ENCODE data around the gene KIAA1958. TPM values are rescaled to one million over a fixed set of nuclear protein-coding genes. Genes with fewer than 3 reads are reported as not detected.

KIAA1958 gene
- total and polyA plus RNA-seq, 10 of the 15 experiments (the other 5 are each of a cell fraction or from before 2014, with no cell fraction given), result 0.53 to 8.7 (median 4.0) TPM

GRCh38 chr9:112544477-112544876 is 57.9 kb downstream of the KIAA1958 start (continued):
- no peak for TF ChIP-seq ZBTB11 (CRISPR knock-in tag; IDR thresholded peaks at IDR 0.05)
- TF ChIP-seq FOS (IDR thresholded peaks at IDR 0.05; ENCODE audit: borderline replicate concordance, extremely low read depth, insufficient read length), result no peak
- no peak for TF ChIP-seq ZNF217 (IDR thresholded peaks at IDR 0.05)
- TF ChIP-seq CTCF (IDR thresholded peaks at IDR 0.05 in 2 of 3, conservative IDR thresholded peaks at IDR 0.05 in 1 of 3; ENCODE audit: control insufficient read depth in 2 of 3, extremely low read depth in 1 of 3, insufficient read depth in 1 of 3, low read depth in 3 of 3, low read length in 3 of 3), result no peak
- TF ChIP-seq JUND (IDR thresholded peaks at IDR 0.05; ENCODE audit: low read depth, low read length), result no peak
- no peak for TF ChIP-seq SPI1 (IDR thresholded peaks at IDR 0.05; ENCODE audit: borderline replicate concordance, insufficient read depth, low read depth, low read length)
- TF ChIP-seq BCLAF1 (IDR thresholded peaks at IDR 0.05), result no peak
- no peak for TF ChIP-seq JUNB (IDR thresholded peaks at IDR 0.05)
- TF ChIP-seq HDAC6 (IDR thresholded peaks at IDR 0.05; ENCODE audit: unreplicated experiment), result no peak
- TF ChIP-seq IRF4 (IDR thresholded peaks at IDR 0.05; ENCODE audit: low read depth, low read length), result no peak

All from GM12878 (cell line).